Germinal center (tissue), 1 donor: Measurements from ENCODE around the gene RUSF1.
"Not testable (repeated sequence)": the region's sequence is repeated elsewhere in the genome, so short reads cannot be mapped to it uniquely, and the experiment has no call there.

ENCODE experiments used
- DNase-seq: peaks from one replicate; pipeline ENCODE4 v3.0.0; 2012; ENCODE audit warnings: mixed read lengths, low spot score

The RUSF1 gene

DNA sequence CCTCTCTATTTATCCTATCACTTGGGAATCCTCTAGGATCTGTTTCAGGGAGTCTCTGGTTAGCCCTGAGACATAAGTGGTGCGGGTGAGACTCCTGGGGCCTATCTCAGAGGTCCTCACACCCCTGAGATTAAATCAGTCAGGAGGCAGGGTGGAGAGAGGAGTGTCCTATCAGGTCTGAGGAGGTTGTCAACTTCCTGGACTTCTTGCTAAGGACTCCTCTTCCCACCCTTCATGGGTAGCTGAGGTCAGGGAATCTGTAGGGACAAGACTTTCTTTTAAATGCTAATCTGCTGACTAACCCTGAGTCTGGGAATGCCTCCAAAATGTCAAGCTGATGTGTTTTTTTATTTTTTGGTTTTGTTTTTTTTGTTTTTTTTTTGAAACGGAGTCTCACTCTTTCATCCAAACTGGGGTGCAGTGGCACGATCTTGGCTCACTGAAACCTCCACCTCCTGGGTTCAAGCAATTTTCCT lies 55.5 kb downstream of the RUSF1 start:
- DNase-seq, result no peak

DNA sequence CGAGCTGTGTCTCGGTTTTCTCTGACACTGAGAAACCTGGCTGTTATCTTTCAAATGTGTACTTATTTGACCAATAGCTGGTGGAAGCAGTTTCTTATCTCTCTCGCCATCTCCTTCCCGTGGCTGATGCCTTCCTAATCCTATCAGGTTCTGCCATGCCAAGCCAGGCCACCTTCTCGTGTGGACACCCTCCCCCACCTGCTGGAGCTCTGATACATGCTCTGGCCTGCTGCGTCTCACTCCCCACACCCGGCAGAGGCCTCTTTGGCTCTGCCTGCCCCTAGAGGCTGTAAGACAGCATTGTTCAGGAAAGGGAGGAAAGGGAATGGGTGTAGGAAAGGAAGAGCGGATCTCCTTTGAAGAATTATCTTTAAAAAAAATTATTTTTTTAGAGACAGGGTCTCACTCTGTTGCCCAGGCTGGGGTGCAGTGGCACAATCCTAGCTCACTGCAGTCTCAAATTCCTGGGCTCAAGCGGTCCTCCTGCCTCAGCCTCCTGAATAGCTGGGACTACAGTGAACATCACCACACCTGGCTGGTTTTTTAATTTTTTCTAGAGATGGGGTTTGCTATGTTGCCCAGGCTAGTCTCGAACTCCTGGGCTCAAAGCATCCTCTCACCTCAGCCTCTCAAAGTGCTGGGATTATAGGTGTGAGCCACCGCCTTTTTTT lies 56.4 kb downstream of the RUSF1 start:
- no peak for DNase-seq

DNA sequence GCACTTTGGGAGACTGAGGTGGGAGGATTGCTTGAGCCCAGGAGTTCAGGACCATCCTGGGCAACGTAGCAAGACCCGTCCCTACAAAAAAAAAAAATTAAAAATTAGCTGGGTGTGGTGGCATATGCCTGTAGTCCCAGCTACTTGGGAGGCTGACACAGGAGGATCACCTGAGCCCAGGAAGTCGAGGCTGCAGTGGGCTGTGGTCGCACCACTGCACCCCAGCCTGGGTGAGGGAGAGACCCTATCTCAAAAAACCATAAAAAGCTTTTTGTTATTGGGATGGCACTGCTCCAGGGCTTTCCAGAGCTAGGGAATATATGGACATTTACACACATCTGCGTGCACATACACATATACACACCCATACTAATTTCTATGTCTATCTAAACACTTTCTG lies 57.0 kb downstream of the RUSF1 start:
- DNase-seq, result no peak

DNA sequence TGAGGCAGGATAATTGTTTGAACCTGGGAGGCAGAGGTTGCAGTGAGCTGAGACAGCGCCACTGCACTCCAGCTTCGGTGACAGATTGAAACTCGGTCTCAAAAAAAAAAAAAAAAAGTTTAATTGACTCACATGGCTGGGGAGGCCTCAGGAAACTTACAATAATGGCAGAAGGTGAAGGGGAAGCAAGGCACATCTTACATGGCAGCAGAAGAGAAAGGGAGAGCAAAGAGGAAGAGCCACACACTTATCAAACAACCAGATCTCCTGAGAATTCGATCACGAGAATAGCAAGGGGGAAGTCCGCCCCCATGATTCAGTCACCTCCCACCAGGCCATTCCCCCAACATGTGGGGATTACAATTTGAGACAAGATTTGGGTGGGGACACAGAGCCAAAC lies 62.3 kb downstream of the RUSF1 start:
- not testable (repeated sequence) for DNase-seq

DNA sequence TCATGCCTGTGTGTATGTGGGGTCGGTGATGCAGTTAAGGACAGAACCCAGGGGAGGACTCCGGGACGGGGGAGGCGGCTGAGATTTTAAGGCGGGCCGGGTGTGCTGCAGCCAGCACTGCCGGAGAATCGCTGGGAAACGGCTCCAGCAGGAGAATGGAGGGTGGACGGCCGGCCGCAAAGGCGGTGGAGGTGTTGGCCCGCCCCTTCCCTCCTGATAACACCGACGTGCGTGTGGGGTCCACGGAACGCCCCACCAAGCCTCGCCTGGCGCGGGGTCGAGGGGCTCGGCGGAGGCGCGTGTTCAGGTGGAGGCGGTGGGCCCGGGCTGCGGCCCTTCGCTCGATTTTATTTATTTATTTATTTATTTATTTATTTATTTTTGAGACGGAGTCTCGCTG lies 66.2 kb downstream of the RUSF1 start:
- no peak for DNase-seq

DNA sequence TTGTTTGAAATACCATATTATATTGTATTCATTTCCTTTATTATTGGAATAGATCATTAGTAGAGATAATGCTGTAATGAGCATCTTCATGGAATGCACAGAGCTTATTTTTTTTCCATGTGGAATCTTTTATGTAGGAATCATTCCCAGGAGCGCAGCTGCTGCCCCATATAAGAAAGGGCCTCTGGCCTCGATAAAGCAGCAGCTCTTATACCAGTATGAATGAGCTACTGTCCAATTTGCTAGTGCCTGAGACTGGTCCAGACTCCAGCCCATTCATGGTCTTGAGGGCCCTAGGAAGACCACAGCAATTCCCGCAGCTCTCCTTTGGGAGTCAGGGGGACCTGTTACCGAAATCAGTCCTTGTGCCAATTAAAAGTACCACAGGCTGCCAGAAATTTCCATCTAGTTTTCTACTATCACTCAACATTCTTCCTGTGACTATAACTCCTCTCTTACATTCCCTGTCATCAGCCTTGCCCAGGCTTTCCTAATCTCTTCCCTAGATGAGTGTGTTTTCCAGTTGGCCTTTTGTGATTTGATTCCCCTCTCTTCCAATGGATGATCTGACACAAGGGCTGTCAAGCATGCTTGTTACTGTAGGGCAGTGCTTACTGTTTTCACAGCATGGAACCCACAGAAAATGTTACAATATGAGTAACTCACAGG lies 67.5 kb downstream of the RUSF1 start:
- DNase-seq, result no peak

DNA sequence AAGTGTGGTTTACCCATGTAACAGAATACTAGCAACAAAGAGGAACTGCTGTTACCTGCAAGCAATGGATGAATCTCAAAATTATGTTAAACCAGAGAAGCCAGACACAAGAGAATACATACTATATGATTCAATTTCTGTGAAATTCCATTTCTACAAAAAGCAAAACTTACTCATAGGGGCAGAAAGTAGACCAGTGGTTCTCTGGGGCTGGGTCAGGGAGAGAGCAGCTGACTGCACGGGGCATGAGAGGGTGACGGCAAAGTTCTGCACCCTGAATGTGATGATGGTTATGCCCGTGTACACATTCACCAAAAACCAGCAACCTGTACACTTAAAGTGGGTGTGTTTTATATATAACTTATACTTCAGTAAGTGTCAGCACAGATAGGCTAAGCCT lies 68.7 kb downstream of the RUSF1 start:
- no peak for DNase-seq
